NCI-H146 treated with DMSO at 0.1 percent for 48 hours (cell line): ENCODE measurements around the gene SMARCD3.

Experiments
- DNase-seq: peaks from one replicate; lab custom pipeline; 2025; ENCODE audit not compliant: unreplicated experiment; lab: John Stamatoyannopoulos, UW

SMARCD3 gene

DNA sequence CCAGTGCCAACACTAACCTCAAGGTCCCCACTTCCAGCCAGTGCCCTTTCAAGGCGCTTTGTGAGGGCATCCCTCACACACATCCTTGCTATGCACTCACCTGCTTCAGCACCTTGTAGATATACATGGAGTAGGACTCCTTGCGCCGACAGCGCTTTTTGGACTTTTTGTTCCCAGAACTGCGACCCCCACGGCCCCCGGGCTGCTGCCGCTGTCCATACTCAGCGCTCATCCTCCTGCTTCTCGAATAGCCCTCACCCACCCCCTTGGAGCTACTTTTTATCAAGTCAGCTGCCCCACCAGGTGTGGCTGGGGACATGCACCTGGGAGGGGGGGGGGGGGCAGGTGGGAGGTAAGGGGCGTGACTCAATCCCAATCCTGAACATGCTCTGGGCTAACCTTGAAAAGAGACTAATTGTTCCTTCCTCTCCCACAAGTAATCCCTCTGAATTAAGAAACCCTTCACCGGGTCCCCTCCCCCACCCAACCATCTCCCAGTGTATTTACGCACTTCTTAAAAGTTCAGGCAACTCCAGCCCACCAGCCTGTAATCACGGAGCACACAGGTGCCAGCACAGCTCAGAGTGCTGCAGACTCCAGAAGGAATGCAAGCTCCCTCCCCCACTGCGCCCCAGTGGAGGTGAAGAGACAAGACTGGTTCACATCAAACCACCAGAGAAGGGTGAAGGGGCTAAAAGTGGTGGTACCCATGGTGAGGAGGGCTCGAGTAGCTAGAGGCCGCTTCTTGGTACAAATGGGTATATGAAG is 38.2 kb downstream of the SMARCD3 start, which contains the start of gene H2BK1:
Gene H2BK1, minus strand, starts transcription at position 402 of the 768 bp plus-strand sequence. Its CDS starts 170 bp downstream, at position 232.
- no peak for DNase-seq

DNA sequence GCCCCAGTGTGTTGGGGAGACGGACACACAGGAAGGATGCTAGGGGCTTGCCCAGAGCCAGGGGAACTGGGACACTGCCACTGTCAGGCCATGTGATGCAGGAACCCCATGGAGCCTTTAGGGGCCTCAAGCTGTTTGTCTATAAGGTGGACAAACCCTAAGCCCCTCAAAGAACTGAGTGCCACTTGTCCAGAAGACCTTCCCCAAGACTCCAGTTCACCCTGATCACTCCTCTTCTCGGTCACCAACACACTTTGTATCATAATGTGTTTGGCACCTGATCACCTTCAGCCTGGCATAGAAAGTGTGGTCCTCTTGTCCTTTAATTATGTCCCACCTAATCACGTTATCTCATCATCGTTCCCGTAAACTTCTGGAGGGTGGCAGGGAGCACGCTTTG is 38.9 kb downstream of the SMARCD3 start:
- DNase-seq = no peak

DNA sequence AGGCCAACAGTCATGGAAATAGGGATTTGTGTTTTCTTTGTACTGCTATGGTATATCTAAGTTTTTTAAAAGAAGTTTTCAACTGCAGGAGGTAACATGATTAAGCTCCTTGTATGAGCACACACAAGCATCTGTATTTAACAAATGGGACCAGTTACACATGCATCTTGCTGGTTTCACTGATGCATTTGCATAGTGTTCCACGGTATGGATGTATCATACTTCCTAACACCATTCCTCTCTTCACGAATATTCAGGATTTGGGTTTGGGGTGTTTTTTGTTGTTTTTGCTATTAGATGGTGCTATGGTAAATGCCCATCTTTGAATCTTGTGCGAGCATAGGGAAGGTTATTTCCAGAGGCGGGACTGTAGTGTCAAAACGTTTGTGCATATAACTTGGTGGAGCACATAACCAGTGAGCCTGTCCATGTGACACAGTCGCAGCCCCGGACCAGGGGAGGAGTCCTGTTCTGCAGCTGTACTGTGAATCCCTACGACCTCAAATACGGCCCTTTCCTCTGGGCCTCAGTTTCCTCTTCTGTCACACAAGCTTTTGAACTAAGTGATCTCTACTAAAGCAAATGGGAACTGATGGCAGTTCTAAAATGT is 40.1 kb downstream of the SMARCD3 start:
- no peak for DNase-seq

DNA sequence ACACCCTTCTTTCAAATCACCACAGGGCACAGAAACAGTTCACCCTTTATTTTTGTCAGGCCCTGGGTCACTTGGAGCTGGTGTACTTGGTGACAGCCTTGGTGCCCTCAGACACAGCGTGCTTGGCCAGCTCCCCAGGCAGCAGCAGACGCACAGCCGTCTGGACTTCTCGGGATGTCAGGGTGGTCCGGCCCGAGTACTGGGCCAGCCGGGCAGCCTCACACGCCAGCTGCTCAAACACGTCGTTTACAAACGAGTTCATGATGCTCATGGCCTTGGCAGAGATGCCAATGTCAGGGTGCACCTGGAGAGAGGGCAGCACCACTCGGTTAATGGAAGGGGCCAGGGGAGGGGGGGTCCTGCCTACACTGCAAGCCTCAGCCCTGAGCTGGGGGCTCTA is 40.7 kb downstream of the SMARCD3 start:
- no peak for DNase-seq

DNA sequence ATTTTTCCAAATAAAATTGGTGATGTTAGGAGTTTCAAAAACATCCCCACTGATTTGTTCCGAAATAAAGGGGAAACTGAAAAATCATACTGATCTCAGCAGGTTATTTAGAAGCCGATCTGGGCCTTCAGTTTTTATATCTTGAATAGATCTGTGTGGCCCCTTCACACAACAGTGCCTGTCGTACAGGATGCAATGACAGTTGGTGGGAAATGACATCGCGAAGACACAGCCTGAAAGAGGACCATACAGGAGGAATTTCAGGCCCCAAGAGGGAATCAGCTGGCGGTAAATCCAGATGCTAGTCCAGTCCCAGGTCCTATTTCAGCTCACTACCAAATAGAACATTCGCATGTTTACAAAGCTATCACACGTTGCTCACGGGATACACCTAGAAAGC is 41.2 kb downstream of the SMARCD3 start:
- DNase-seq = no peak

DNA sequence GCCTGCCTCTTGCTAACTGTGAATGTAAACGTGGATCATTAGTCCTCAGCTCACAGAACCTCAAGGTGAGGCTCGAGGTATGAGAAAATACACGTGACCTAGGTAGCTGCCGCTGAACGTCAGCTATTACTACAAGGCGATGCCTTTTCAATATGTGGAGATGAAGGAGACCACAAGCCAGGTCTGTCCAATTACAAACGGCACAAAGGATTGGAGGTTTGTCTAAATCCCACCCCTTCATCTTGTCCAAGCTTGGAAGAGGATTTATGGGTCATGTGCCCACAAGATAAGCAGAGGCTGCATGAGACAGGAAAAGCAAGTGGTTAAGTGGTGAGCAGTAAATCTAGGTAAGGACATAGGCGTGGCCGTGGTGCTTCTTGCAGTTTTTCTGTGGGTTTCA is 41.6 kb downstream of the SMARCD3 start:
- DNase-seq = no peak

DNA sequence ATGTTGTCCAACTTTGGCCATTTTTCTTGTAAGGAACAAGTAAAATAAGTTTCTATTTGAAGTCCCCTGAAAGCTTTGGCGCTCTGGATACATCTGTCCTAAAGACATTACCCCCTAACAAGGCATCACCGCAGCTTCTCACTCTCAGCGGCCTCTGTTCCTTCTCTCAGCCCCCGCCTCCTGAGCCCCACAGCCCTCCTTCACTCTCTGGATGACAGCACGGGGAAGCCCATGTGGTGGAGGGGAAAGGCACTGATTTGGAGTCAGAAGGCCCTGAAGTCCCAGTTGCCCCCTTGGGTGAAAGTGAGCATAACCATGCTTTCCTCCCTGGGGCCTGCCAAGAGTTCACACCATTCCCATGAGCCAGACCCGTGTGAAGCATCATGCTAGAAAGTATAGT is 42.8 kb downstream of the SMARCD3 start:
- DNase-seq = no peak

DNA sequence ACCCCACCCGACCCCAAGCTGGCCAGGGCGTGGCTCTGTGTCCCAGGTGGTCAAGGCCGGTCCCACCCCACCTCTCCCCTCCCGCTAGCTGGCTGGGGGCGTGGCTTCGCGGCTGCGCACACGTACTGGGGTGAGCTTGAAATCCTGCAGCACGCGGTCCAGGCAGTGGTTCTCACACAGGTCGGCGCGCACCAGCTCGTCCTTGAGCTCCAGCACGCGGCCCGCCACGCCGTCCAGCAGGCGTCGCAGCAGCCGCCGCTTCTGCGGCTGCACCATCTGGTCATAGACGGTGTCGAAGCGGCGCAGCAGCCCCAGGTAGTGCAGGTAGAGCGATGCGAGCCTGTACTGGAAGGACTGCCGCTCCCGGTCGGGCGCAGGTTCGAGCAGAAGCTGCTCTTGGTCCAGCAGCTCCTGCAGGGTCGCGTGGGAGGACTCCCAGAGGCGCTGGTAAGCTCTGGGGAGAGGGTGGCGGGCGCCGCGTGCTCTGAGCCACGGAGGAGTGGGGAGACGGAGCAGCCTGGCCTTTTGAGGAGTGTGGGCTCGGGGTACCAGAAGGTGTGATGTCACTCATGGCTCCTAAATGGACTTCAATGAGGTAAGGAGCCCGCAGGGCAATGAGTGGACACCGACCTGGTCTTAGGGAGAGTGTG is 44.0 kb downstream of the SMARCD3 start:
- no peak for DNase-seq

DNA sequence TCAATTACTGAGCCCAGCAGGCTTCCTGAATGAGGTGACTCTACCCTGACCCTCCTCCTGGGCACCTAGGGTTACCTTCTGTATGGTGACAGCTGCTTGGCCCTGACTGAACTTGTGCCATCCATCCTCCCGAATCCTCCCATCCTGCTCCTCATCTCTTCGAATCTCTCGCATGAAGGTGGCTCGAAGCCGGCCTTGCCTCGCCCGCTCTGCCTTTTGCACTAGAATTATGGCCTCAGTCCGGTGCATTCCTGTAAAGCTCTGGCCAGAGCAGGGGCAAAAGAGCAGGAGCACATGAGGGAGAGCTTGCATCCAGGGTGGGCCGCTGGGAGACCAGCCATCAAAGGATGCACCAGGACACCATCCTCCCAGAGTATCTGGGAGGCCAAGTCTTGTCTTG is 45.7 kb downstream of the SMARCD3 start:
- DNase-seq = no peak

DNA sequence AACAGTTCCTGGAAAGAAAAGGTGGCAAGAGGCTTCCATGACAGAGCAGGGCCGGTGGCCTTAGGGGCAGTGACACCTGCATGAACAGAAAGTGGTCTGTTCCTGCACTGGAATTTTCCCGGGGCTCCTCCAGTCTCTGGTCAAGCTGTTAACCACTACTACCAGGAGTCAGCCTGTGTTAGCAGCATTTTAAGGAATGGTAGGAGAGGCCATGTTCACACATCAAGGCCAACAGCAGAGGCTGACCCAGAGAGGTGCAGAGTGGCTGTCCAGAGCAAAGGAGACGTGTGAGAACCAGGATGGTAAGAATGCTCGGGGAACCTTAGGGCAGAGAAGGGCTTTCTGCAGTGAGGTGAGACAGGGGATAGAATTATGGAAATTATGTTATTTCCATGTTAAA is 46.7 kb downstream of the SMARCD3 start:
- no peak for DNase-seq

DNA sequence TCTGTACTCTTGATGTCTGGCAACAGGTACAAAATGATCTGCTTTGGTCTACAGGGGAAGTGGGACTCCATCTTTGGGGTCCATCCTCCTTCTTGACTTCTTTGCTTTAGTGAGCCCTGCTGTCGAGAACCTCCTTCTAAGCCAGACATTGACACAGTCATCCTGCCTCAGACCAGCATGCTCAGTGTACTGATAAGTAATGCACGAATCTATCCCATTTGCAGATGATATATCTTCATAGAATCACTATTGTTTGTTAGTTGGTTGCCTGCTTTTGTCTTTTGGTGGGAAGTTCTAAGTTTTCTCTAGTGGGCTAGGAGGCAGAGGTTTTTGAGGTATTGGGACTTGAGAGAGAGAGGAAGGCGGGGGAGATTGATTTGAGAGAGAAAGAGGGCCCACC is 47.1 kb downstream of the SMARCD3 start:
- no peak for DNase-seq

DNA sequence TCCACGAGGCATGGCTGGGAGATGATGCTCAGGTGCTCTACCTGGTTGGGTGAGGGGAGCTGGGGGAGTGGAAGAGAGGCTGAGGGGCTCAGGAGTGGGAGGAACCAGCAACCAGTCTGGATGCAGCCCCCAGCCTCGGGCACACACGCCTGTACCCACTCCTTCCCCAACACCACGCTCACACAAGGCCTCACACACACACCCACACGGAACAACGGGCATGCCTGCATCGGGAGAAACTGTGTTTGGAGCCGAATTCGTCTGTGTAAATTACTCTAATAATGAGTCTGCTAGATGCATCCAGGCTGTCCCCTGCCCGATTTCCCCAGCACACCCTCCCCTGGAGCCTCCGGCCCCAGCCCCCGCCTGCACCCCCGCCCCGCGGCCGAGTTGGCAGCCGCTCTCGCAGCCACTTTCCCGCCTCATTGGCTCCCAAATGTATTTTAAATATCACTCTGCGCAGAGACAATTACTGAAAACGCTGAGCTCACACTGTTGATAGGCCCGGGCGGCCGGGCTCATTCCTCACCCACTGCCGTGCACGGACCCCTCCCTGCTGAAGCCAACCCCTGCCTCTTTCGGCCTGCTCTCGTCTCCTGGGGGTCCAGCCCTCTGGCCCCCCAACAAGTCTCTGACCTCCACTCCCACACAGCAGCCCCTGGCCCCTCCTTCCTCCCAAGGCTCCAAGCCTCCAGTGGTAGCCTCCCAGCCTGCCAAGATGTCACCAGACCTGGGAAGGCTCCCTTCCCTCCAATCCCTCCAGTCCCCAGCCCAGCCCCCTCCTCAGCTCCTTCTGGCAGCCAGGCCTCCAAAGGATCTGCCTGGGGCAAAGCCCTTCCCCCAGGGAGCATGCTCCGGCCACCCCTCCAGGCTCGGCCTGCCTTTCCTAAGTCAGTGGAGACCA is 49.3 kb downstream of the SMARCD3 start:
- no peak for DNase-seq

DNA sequence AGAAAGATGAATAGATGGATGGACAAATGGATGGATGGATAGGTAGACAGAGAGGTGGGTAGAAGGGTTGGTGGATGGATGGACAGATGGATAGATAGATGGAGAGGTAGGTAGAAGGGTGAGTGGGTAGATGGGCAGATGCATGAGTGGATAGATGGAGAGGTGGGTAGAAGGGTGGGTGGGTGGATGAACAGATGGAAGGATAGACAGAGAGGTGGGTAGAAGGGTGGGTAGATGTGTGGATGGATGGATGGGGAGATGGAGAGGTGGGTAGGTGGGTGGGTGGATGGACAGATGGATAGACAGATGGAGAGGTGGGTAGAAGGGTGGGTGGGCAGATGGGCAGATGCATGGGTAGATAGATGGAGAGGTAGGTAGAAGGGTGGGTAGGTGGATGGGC is 50.6 kb downstream of the SMARCD3 start:
- no peak for DNase-seq

DNA sequence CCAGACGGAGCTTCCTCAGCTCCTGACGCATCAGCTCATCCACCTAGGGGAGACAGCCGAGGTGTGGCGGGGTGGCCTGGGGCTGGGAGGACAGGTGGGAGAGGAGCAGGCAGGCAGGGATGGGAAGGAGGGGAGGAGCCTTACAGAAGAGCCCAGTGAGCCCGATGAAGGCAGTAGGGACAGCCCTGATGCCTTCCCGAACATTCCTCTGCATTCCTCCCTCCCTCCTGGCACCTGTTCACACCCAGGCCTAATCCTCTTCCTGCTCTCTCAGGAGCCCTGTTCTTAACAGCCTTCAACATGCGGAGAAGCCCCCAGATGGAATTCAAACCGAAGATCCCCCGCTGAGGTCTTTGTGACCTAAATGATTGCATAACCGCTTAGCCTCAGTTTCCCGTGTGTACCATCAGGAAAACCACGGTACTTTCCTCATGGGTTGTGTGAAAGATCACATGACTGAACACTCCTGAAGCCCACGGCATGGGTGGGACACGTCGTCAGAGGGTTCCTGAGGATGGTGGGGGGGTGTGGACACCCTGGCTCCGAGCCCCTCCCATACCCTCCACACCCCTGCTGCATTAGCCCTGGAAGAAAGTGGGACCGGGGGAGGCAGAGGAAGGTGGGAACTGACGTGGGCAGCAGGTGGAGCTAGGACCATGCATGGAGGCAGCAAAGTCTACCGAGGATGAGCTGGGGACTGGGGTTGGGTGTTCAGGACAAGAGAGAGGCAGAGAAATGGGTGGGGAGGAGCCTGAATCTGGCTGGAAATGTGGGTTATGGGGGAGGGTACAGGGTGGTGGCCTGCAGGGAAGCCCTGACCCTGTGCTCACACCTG is 52.7 kb downstream of the SMARCD3 start:
- no peak for DNase-seq

DNA sequence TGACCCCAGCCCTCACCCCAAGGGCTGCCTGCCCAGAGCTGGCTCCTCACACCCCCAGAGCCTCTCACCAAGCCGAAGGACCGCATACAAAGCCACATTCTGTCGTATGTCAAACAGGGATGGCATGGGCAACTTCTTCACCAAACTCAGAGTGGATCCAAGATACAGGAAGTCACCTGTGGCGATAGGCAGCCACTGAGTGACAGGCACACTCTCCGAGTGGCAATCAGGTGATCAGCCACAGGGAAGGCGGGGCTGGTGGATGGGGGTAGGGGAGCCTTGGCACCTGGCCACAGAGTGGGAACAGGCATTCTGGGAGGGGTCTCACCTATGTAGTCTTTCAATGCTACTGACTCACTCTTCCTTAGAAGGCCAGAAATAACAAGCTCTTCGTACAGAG is 54.3 kb downstream of the SMARCD3 start:
- DNase-seq = no peak

DNA sequence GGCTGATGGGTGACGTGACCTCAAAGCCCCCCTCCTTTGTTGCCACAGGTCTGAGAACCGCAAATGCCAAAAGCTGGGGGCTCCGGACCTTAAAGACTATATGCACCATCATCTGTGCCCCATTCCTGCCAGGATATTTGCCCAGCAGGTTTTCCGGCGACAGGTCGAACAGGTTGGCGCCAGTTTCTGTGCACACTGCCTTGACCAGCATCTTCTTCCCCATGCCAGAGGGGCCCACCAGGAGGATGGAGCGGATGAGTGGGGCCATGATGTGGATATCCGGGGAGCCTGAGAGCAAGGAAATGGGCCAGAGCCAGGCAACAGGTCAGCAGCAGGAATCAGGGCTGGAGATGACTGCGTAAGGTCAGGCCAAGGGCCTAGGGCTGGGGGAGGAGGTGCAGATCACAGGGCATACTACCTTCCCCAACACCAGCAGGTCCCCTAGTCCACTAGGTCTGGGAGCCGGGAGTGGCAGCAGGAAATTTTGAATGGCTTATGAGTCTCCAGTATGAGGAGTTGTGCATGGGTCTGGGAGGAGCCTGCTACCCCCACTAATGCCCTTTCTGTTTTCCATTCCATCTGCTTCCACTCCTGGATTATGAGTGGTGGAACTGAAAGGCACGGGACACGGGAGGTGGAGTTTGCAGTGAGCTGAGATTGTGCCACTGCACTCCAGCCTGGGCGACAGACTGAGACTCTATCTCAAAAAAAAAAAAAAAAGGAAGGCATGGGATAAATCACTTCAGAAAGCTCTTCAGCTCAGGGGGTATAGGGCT is 55.1 kb downstream of the SMARCD3 start:
- DNase-seq = no peak

DNA sequence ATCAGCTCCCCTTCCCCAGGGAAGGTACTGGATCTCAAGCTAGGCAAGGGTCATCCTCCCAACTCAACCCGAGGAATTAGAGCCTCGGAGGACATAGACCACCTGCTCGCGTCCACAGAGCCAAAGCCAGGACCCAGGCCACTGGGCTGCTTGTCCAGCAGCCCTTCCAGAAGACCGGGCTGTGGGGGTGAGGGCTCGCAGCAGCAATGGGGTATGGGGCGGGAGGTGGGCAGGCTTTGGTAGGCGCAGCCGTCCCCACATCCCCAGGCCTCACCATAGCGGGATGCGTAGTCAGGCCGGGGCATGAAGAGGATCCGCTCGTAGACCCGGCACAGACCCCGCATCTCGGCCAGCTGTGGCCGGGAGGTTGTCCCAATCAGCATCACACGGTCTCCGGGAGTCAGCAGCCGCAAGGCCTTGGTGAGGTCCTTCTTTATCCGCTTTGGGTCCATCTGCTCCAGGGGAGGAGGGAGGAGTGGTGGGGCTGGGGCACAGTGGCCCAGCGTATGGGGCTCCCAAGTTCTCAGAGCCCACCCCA is 56.4 kb downstream of the SMARCD3 start:
- no peak for DNase-seq

DNA sequence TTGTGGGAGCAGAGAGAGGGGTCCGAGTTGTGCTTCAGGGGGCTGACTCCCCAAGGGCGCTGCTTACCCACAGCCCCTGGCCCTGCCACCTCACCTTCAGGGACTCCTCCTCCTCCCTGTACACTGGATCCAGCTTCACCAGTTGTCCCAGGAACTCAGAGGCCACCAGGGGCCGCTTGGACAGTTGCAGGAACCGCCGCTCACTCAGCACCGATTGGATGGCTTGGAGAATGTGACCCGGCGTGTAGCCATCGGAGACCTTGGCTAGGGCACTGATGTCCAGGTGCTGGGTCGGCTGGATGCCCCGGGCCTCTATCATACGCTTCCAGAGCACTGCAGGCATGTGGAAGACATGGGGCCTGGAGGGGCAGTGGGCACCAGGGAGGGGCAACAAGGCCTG is 57.0 kb downstream of the SMARCD3 start:
- no peak for DNase-seq

DNA sequence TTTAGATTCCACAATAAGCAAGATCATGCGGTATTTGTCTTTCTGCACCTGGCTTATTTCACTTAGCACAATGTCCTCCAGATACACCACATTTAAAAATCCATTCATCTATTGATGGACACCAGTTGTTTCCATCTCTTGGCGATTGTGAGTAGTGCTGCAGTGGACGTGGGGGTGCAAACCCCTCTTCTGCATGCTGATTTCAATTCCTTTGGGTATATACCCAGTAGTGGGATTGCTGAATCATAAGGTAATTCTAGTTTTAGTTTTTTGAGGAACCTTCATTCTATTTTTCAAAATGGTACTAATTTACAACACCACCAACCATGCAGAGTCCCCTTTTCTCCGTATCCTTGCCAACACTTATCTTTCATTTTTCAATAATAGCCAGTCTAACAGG is 59.5 kb downstream of the SMARCD3 start:
- DNase-seq = no peak
